Measurements from ENCODE around the gene SLC7A1.
"Not testable (repeated sequence)": the region's sequence is repeated elsewhere in the genome, so short reads cannot be mapped to it uniquely, and the experiment has no call there.

Gene SLC7A1

GRCh38 chr13:29595380-29596063 lies at the start of gene SLC7A1:
Gene SLC7A1, minus strand, starts transcription at chr13:29595688. Its CDS starts 59,500 bp downstream, at chr13:29536188.
- peak; percentile 76 to 85 for DNase-seq

- DNase-seq = no peak
These were observed 45.2 kb upstream of the SLC7A1 start for GRCh38 chr13:29640665-29641064.

DNA sequence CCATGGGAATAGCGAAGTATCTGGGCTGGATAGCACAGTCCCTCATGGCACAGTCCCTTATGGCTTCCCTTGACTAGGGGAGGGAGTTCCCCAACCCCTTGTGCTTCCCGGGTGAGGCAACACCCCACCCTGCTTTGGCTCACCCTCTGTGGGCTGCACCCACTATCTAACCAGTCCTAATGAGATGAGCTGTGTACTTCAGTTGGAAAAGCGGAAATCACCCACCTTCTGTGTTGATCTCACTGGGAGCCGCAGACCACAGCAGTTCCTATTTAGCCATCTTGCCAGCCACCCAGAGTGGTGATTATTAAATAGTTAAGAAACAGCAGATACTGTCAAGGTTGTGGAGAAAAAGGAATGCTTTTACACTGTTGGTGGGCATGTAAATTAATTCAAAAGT lies 41.3 kb upstream of the SLC7A1 start:
- not testable (repeated sequence) for DNase-seq

DNA sequence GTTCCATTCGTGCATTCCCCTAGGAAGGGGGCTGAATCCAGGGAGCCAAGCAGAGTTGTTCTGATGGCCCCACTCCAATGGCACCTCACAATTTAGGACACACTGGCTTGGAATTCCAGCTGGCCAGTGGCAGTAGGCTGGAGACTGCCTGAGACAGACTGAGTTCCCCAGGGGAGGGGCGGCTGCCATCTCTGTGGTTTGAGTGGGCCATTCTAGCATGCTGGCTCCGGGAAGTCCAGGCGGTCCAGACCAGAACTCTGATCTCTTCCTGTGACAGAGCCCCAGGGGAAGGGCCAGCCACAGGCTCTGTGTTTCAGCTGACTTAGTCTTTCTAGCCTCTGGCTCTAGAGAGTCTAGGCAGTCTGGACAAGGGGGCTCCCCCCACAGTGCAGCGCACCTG lies 29.5 kb upstream of the SLC7A1 start:
- no peak for DNase-seq

- no peak for DNase-seq
These were observed 26.4 kb upstream of the SLC7A1 start for GRCh38 chr13:29621841-29622240.

- no peak for DNase-seq
These were observed 25.7 kb upstream of the SLC7A1 start for GRCh38 chr13:29621051-29621800.

GRCh38 chr13:29619995-29620394 lies 24.5 kb upstream of the SLC7A1 start:
- no peak for DNase-seq

GRCh38 chr13:29613101-29613500 lies 17.6 kb upstream of the SLC7A1 start:
- DNase-seq = no peak

DNA sequence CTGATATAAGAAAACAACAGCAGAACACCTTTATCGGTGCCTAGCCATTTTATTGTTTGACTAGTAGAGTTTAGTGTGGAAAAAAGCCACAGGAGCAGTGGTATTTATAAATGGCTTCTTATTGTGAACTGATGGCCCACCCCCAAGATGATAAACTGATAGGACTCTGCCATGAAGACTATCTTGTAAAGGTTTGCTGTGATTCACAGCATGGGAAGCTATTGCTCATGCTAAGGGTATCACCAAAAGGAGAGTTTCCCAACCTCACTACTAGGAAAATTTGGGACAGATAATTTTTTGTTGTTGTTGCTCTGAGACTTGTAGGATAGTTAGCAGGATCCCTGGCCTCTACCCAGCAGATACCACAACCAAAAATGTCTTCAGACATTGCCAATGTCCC lies 12.0 kb upstream of the SLC7A1 start:
- DNase-seq = no peak

DNA sequence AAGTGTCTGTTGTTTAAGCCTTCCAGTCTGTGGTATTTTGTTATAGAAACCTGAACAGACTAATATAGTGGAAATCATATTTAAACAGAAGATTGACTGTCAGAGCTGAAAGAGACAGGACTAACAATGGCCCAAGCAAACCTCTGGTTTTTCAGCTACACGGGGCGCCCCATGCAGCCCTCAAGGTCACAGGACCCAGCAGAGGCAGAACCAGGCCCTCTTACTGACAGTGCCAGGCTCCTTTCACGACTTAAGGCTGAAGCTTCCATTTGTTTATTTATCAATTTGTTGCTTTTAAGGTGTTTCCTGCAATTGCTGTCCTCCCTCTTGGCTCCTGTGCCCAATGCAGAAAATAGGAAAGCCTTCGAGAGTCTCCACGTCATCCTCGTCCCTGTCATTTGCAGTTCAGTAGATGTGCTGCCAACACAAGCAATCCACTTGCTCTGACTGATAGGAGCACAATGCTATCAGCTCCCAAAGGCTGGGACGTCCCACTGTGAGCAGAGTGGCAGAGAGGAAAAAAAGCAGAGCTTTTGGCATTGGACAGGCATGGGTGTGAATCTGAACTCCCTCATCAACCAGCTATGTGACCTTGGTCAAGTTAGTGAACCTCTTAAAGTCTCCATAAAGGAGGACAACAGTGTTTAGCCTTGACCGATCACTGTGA lies 10.5 kb upstream of the SLC7A1 start:
- no peak for DNase-seq

DNA sequence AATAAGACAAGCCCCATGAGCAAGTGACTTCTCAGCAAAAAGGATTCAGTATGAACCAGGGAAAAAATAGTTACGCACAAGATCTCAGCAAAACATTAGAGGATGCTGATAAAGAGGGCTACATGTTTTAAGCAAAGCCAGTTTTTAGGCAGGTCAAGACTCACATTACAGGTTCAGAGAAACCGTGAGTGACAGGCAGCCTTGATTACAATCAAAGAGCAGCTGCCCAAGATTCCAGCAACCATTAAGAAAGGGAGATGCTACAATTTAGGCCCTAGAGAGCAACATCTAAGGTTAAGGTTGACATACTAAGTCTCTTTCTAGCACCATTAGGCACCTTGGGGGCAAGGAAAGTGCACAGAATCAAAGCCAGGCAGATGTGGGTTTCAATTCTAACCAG lies 2.8 kb upstream of the SLC7A1 start:
- DNase-seq = no peak

DNA sequence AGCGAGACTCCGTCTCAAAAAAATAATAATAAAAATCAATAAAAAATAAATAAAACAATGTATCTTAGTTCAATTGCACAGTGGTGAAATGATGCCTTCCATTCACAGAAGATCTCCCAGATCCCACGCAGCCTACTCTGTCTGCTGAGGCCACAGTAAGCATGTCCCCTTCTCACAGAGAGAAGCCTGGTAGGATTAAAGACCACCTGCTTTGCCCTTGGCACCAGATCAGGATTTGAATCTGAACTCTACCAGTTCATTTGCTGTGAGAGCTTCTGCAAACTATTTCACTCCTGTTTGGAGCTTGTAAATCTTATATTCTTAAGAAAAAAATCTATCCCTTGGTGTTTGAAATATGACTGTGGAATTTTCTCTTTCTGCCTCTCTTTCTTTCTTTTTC lies 2.2 kb upstream of the SLC7A1 start:
- DNase-seq = no peak

GRCh38 chr13:29597246-29597645 lies 1.8 kb upstream of the SLC7A1 start:
- DNase-seq = no peak

GRCh38 chr13:29596064-29596418 lies 553 bp upstream of the SLC7A1 start:
- DNase-seq = no peak

DNA sequence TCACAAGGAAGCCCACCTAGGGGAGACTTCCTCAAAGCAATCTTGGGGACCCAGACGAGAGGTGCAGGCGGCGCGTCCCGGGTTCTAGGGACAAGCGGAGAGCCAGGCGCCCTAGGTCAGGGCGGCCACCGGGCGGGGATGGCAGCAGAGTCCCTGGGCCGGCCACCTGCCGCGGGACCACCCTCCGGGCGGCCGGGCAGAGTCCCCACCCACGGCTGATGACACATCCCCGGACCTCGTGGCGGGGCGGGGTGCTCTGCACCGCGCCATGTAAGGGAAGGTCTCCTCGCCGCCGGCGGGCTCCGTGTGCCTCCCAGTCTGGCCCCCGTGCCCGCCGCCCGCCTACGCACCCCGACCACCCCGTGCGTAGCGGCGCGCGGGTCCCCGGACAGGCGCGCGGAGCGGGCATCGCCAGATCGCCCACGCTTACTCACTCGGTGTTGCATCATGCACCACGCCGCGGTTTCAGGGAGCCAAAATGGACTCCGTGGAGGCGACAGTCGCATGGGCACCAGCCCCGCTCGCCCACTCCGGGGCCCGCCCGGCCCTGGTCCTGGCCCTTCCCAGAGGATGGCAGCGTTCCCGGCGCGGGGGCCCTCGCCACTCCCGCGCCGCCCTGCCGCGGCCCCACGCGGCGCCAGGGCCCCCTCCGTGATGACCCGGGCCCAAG lies 643 bp downstream of the SLC7A1 start:
- DNase-seq = peak; percentile 65 to 69

DNA sequence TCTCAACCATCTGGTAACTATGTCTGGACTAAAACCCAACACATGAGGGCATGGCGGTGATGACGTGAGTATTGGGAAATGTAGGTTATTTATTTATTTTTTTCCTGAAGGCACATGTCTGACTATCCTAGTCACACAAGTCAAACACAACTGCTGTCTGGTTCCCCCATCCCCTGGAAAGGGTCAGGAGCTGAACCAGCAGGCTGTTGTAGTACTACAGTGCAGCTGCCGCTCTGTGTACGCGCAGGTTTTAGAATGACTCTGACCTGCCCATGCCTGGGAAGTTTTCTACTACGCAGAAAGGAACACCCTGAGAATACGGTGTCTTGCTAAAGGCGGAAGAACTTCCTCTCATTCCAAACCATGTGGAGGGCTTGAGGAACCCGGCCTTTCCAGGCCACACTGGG lies 1.2 kb downstream of the SLC7A1 start:
- peak; percentile 35 to 37 for DNase-seq

- DNase-seq = no peak
These were observed 1.7 kb downstream of the SLC7A1 start for GRCh38 chr13:29593605-29594297.

GRCh38 chr13:29591310-29591709 lies 4.2 kb downstream of the SLC7A1 start:
- DNase-seq = no peak

DNA sequence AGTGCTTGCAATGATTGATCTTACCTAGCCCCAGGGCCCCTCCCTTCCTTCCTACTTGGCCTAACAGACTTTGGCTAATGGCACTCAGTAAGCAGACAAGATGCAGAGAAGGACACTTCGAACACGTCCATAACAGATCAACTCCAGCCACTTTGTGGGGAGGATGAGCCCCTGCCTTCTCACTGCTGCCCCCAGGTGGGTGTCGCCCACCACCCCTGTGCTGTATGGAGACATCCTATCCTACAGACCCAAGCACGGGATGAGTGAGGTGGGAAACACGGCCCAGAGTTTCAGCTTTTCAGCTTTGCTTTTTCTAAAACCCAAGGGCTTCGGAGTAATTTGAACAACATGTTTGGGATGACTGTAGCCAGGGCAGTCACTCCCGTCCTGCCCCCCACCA lies 5.5 kb downstream of the SLC7A1 start:
- no peak for DNase-seq

- DNase-seq = no peak
These were observed 6.3 kb downstream of the SLC7A1 start for GRCh38 chr13:29589234-29589633.

- no peak for DNase-seq
These were observed 7.8 kb downstream of the SLC7A1 start for GRCh38 chr13:29587645-29588044.

DNA sequence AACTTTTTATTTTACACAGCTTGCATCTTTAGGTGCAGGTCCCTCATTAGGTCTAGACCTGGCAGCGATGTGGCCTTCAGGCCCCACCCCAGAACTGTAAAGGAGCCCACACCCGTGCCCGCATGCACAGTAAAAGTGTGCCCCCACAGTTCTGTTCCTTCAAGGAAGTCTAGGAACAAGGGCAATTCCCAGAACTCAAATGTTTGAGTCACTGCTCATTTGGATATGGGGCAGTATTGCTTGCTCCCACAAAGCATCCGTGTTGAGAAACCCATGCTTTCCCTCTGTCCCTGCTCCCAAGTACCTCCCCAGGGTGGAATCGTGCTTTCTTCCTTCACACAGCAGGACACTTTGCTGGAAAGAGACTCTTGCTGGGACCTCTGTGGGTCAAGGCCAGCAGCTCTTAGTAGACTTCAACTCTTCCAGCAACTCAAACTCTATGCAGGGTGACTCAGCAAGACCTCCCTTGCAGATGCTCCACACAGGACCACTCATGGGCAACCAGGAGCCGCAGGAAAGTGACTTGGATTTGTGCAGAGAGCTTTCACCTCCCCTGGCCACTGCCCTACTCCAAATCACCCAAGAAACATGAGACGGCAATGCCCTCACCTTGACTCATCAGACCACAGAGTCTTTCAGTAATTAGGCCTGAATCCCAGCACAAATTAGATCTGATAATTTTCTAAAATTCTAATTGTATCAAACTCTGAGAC lies 12.3 kb downstream of the SLC7A1 start:
- DNase-seq = no peak
